ENCODE results near the gene TOM1L2.

DNA sequence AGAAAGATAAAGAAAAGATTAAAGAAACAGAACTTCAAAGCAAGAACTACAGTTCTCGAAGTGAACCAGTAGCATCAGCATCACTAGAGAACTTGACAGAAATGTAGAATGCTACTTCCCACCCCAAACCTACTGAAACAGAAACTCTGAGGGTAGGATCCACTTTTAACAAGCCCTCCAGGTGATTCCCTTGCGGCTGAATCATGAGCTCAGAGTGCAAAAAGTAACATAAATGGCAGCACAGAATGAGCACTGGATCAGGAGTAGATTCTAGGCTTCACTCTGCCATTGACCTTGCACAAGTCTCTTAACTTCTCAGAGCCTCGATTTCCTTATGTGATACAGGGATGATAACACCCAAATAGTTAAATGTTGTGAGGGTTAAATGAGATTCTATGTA is 5.8 kb downstream of the TOM1L2 start:
- TF ChIP-seq CTCF (conservative IDR thresholded peaks at IDR 0.05; ENCODE audit: low read depth, low read length) (no peak), FOS (IDR thresholded peaks at IDR 0.05; ENCODE audit: low read depth, low read length) (no peak), POLR2A (IDR thresholded peaks at IDR 0.05; ENCODE audit: low read depth, low read length) (no peak), RAD21 (IDR thresholded peaks at IDR 0.05; ENCODE audit: low read length) (no peak), CEBPB (IDR thresholded peaks at IDR 0.05; ENCODE audit: low read depth, low read length) (no peak), MAZ (IDR thresholded peaks at IDR 0.05; ENCODE audit: borderline replicate concordance, low read depth, low read length) (no peak), BHLHE40 (IDR thresholded peaks at IDR 0.05; ENCODE audit: low read depth, low read length) (no peak), MAFK (IDR thresholded peaks at IDR 0.05; ENCODE audit: low read depth, low read length) (no peak), NFE2L2 (IDR thresholded peaks at IDR 0.05; ENCODE audit: low read depth, low read length) (no peak), MXI1 (IDR thresholded peaks at IDR 0.05; ENCODE audit: borderline replicate concordance, low read depth, low read length) (no peak), CHD1 (IDR thresholded peaks at IDR 0.05; ENCODE audit: low read depth, low read length) (no peak), RCOR1 (IDR thresholded peaks at IDR 0.05; ENCODE audit: insufficient replicate concordance, low read length) (no peak), RFX5 (IDR thresholded peaks at IDR 0.05; ENCODE audit: low read depth, low read length) (no peak)
- TF ChIP-seq, protein P1, sequence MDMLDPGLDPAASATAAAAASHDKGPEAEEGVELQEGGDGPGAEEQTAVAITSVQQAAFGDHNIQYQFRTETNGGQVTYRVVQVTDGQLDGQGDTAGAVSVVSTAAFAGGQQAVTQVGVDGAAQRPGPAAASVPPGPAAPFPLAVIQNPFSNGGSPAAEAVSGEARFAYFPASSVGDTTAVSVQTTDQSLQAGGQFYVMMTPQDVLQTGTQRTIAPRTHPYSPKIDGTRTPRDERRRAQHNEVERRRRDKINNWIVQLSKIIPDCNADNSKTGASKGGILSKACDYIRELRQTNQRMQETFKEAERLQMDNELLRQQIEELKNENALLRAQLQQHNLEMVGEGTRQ (IDR thresholded peaks at IDR 0.05; ENCODE audit: low read depth, low read length), result no peak

All from IMR-90 (cell line).